Erythroblast (primary cell): ENCODE measurements around the gene CAPNS1.
"Not testable (repeated sequence)": the region's sequence is repeated elsewhere in the genome, so short reads cannot be mapped to it uniquely, and the experiment has no call there.

Experiments used
- DNase-seq, 2 experiments: peaks; one replicate each; lab custom pipeline; 2025; lab: John Stamatoyannopoulos, UW
- GATA1 ChIP-seq: IDR thresholded peaks from 2 replicates; pipeline ENCODE4 v1.6.1; 2011; ENCODE audit warnings: low read depth, mild to moderate bottlenecking, control low read depth, low read length, moderate library complexity
- POLR2A ChIP-seq: IDR thresholded peaks from 2 replicates; pipeline ENCODE4 v1.6.1; 2011; ENCODE audit warnings: mild to moderate bottlenecking, low read length

CAPNS1 gene

GRCh38 chr19:36150586-36150985, 10.7 kb downstream of the CAPNS1 start:
- DNase-seq = no peak
- TF ChIP-seq GATA1 (no peak), POLR2A (no peak)

DNA sequence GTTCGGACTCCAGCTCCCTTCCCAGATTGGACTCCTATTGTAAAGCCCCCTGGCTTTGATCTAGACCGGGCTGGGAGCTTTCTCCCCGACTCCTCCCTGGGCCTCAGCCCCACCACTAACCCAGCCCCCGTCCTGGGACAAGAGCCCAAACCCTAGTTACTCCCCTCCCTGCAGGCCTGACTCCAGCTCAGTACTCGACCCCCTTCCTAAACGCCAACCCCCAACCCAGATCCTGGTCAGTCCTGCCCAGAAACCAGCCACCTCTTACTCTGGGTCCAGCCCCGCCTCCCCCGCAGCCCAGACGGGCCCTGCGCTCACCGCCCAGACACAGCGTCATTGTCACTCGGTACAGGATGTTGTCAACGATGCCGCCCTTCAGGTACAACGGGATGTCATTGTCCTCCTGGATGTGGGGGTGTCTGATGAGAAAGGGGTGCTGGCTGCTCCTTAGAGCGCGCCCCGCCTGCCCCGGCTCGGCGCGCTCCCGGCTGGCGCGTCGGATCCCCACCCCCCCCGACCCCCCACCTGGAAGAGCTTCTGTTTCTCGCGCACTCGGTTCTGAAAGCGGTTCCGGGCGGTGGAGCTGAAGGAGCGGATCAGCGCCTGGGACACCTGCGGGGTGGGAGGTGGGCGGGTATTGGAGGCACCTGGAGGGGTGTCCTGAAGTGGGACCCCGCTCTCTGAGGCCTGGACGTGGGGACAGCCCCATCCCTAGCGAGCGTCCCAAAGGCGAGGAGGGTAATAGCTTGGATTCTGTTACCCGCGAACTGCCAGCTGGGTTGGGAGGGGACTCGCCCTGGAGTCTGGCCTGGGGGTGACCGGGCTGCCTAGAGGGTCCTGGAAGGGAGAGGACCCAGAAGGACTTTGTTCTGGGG, 11.5 kb downstream of the CAPNS1 start:
- no peak for DNase-seq
- TF ChIP-seq POLR2A (no peak), GATA1 (no peak)

DNA sequence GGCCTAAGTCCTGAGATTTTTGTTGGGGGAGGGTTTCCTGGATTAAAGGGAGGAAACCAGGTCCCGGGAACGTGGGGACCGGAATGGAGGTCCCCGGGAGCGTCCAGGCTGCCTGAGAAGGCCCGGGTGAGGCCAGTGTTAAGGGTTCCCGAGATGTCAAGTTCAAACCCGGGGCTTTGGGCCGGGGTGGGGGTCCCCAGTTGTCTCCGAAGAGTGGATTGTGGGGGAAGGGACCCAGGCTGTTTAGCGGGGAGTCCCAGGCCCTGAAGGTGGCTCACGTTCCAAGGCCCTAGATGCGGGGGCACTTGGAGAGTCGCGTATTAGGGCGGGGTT, 12.1 kb downstream of the CAPNS1 start:
- no peak for DNase-seq
- TF ChIP-seq POLR2A (no peak), GATA1 (no peak)

- no peak for TF ChIP-seq POLR2A
- TF ChIP-seq GATA1 = no peak
- DNase-seq = no peak
These were observed 12.7 kb downstream of the CAPNS1 start, which contains the start of gene COX7A1 for GRCh38 chr19:36152352-36153091. COX7A1 (minus strand) TSS chr19:36152447; CDS start chr19:36152407, 40 bp downstream.

DNA sequence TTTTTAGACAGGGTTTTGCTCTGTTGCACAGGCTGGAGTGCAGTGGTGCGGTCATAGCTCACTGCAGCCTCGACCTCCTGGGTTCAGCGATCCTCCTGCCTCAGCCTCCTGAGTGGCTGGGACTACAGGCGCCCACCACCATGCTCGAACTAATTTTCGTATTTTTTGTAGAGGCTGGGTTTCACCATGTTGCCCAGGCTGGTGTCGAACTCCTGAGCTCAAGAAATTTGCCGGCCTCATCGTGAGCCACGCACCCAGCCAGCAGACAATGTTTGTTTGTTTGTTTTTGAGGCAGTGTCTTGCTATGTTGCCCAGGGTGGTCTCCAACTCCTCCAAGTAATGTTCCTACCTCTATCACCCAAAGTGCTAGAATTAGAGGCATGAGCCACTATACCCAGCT, 13.3 kb downstream of the CAPNS1 start:
- no peak for DNase-seq
- TF ChIP-seq POLR2A = no peak
- TF ChIP-seq GATA1 = no peak

DNA sequence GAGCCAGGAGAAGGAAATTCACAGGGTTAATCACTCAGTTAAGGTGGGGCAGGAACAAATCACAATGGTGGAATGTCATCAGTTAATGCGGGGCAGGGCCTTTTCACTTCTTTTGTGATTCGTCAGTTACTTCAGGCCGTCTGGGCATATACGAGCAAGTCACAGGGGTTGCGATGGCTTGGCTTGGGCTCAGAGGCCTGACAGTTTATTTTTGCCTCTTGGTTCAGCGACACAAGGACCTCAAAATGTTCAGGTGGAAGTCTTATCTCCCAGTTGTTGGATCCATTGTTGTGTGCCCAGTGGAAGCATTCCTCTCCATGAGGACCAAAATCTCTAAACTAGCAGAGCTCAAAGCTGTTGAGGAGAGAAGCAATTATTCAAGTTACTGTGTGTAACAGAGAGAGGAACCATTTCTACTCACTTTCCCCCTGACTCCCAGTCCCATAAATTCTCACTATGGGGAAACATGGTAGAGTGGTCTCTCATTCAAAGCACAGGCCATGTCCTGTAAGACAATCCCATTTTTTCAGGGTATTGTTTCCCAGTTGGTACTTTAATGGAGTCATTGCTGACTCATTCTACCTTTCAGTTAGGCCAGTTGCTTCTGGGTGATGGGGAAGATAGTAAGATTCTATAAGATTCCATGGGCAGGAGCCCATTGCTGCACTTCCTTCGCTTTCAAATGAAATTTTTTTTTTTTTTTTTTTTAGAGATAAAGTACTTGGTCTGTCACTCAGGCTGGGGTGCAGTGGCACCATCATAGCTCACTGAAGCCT, 21.1 kb downstream of the CAPNS1 start:
- TF ChIP-seq GATA1 (no peak), POLR2A (no peak)
- no peak for DNase-seq

GRCh38 chr19:36163813-36164212, 23.9 kb downstream of the CAPNS1 start:
- TF ChIP-seq POLR2A (no peak), GATA1 (no peak)
- DNase-seq = no peak

GRCh38 chr19:36169084-36169760, 29.4 kb downstream of the CAPNS1 start:
- no peak for TF ChIP-seq POLR2A
- TF ChIP-seq GATA1 = no peak
- no peak for DNase-seq

DNA sequence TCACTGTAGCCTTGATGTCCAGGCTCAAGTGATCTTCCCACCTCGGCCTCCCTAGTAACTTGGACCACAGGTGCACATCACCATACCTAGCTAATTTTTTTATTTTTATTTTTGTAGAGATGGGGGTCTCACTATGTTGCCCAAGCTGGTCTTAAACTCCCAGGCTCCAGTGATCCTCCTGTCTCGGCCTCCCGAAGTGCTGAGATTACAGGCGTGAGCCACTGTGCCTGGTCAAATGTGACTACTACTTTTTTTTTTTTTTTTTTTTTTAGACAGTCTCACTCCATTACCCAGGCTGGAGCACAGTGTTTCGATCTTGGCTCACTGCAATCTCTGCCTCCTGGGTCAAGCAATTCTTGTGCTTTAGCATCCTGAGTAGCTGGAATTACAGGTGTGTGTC, 33.0 kb downstream of the CAPNS1 start:
- DNase-seq = no peak

DNA sequence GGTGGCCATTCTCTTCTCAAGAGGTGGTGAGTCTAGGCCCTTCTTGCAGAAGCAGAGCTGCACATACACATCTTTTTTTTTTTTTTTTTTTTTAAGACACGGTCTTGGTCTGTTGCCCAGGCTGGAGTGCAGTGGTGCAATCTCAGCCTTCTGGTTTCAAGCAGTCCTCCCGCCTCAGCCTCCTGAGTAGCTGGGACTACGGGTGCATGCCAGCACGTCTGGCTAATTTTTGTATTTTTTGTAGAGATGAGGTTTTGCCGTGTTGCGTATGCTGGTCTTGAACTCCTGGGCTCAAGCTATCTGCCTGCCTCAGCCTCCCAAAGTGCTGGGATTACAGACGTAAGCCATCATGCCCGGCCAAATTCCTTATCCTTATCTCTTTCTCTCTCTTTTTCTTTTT, 34.0 kb downstream of the CAPNS1 start:
- DNase-seq = not testable (repeated sequence)

More for the DNA sequence above, 33.0 kb downstream of the CAPNS1 start:
- TF ChIP-seq GATA1 = no peak
- no peak for TF ChIP-seq POLR2A

GRCh38 chr19:36179077-36179476, 39.2 kb downstream of the CAPNS1 start:
- not testable (repeated sequence) for DNase-seq

DNA sequence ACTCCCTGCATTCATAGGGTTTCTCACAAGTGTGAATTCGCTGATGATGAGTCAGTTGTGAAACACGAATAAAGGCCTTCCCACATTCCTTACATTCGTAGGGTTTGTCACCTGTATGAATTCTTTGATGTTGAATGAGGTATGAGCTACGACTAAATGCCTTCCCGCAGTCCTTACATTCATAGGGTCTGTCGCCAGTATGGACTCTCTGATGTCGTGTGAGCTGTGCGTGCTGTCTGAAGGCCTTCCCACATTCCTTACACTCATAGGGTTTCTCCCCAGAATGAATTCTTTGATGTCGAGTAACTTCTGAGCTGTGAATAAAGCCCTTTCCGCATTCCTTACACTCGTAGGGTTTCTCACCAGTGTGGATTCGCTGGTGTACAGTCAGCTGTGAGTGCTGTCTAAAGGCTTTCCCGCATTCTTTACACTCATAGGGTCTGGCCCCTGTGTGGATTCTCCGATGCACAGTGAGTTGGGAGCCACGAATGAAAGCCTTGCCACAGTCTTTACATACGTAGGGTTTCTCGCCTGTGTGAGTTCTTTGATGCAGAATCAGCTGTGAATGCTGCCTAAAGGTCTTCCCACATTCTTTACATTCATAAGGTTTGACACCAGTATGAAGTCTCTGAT, 42.9 kb downstream of the CAPNS1 start:
- TF ChIP-seq GATA1 (no peak), POLR2A (no peak)
- DNase-seq = no peak

DNA sequence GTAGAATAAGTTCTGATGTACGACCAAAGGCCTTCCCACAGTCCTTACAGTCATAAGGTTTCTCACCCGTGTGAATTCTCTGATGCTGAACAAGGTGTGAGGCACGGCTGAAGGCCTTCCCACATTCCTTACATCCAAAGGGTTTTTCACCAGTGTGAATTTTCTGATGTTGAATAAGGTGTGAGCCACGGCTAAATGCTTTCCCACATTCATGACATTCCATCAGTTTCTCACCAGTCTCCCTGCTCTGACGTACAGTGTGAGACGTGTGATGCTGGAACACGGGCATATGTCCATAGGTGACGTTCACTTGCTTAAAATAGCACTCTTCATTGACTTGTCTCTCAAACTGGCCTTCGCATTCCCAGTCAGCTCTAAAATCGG, 43.4 kb downstream of the CAPNS1 start:
- TF ChIP-seq POLR2A (no peak), GATA1 (no peak)
- DNase-seq = no peak

- not testable (repeated sequence) for DNase-seq
These were observed 46.9 kb downstream of the CAPNS1 start for GRCh38 chr19:36186722-36187121.
